B cell (primary cell): ENCODE data around the gene PMVK.

Experiments used
- CTCF ChIP-seq: fragments of 200-600 bp; IDR thresholded peaks from one replicate; pipeline ENCODE4 v1.8.0; 2022; ENCODE audit warnings: antibody characterized with exemption, mild to moderate bottlenecking
- EZH2 ChIP-seq: IDR thresholded peaks from 2 replicates; pipeline ENCODE4 v1.6.1; 2012; ENCODE audit warnings: borderline replicate concordance, low read depth, mild to moderate bottlenecking, moderate library complexity, low read length; ENCODE audit not compliant: insufficient read depth, poor library complexity, severe bottlenecking

- no peak for TF ChIP-seq CTCF
- TF ChIP-seq EZH2, result no peak
These were observed 20.0 kb upstream of the PMVK start for GRCh38 chr1:154956544-154956941.
